GM18499 (cell line): Measurements from ENCODE around the gene MAP3K21.

Experiments used
- ATAC-seq: cut with Tn5 transposase; IDR thresholded peaks from one replicate; pipeline ENCODE4 v1.9.1; 2021; ENCODE audit warnings: moderate number of reproducible peaks; ENCODE audit not compliant: insufficient read depth, unreplicated experiment

The MAP3K21 gene

DNA sequence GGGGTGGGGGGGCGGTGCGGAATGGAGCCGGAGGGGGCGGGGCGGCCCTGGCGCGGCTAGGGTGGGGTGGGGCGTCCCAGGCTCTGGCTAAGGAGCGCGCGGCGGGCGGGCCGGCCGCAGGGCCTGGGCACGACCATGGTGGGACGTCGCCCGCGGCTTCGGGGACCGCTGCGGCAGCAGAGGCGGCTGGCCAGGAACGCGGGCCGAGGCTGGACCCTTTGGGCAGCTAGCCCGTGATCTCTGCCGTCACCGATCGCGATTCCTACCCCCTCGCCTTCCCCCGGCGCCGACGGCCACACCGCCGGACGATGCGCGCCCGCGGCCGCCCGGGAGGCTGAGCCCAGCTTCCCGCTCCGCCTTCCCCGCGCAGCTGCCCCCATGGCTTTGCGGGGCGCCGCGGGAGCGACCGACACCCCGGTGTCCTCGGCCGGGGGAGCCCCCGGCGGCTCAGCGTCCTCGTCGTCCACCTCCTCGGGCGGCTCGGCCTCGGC lies at the start of gene MAP3K21:
Gene MAP3K21 (plus strand): TSS at position 74 of the 491 bp plus-strand sequence. CDS start 305 bp downstream, at position 379.
- no peak for ATAC-seq

DNA sequence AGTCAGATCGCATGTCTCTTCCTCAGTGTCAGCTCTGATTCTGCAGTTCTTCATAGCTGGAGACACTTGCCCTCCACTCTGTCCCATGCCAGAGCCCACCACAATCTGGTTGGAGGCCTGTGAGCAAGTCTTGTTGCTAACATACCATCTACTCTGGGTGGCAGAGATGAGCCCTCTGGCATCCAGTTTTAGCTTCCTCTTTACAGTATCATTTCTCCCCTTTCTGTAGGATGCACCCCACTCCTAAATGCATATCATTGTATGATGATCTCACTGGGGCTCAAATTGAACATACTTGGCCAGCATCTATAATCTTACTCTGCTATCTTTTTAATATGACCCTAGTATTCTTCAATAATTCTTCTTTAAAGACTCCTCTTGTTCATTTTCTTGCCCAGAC lies 48.9 kb upstream of the MAP3K21 start:
- ATAC-seq: no peak

DNA sequence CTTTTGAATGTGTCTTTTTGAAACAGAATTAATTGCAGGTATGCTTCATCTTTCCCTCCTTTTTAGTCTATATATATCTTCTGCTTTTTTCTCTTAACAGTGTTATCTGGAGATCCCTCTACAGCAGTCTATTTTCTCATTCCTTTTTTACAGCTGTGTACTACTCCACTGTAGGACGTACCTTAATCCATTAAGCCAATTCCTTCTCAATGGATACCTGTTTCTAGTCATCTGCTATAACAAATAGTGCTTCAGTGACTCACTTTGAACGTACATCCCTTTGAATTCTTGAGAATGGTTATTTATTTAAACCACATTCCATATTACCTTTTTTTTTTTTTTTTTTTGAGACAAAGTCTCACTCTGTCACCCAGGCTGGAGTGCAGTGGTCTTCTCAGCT lies 47.6 kb upstream of the MAP3K21 start:
- no peak for ATAC-seq

DNA sequence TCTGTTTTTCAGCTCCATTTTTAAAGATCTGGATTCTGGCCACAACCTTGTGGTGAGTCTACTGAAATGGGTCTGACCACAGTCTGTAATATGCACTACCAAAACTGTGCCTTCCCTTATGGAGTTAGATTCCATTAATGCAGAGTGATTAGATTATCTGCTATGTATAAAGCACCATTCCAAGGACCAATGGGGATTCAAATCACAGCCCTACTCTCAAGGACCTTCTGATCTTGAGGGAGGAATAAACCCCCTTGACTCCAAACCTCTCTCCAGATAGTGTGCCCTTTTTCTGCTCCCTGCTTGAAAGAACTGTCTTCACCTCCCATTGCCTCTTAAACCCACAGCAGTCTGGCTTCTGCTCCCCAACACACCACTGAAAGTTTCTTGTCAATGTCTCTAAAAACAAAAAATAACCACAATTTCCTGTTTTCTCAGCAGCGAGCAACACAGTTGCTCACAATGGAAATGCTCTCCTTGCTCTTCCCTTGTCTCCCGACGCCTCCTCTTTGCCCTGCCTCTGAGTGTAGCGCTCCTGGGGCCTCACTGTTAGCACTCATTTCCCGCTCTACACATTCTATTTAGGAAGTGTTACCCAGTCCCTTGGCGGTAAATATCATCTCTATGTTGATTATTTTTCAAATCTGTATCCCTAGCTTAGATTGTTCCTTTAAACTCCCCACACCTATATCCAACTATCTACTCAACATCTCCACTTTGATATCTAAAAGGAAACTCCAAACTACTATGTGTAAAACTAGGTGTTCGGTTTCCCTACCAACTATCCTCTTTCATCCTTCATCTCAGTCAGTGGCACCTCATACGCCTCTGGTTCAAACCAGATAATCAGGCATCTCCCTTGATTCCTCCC lies 45.6 kb upstream of the MAP3K21 start:
- ATAC-seq: peak; percentile 72

DNA sequence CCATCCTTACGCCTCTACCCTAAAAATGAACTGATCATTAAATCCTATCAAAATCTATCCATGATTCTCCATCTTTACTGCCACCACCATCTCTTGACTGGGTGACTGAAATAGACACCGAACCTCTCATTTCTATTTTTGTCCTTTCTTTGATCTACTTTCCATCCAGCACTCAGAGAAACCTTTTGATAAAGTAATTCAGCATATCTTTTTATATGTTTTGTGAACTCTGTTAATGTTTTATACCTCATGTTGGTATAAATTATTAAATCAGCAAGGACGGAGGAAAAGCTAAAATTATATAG lies 45.0 kb upstream of the MAP3K21 start:
- no peak for ATAC-seq

DNA sequence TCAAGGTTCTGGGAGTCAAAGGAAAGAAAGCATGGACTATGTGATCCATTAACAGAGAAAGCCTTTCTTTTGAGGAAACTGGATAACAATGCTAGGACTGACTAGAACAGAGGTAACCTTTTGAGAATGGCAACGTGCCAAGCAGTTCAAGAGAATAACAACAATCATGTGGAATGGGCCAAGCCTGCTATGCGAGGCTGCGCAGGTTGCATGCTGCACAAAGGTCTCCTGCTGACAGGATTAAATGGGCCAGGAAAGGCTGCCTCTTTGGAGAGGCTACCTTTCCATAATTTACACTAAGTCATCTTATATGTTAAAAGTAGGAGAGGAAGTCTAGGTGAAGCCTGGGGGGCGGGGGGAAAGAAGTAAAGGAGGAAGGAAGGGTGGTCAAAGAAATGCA lies 37.8 kb upstream of the MAP3K21 start:
- no peak for ATAC-seq

DNA sequence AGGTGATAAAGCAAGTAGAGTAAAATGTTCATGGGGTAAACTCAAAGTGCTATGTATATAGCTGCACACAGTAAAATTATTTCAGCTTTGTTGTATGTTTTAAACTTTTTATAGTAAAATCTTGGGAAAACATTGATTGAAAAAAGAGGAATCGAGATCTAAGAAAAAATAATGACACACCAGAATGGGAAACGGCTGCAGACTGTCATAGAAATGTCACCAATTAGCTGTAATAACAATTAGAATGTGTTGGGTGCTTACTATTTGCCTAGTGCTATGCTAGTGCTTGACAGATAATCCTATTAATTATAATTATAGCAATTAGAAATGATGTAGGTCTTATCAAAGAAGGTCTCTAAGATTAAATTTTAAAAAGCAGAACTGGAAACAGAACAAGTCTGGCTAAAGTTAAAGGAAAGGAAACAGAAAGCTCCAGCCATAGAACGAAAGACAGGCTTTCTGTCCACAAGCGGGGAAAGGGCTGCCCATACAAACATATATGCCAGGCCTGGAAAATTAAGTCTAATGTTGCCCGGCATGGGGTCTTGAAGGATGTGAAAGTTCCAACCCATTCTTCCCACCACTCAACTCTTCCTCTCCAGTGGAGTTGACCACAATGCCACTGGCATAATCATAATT lies 37.0 kb upstream of the MAP3K21 start:
- ATAC-seq: no peak

DNA sequence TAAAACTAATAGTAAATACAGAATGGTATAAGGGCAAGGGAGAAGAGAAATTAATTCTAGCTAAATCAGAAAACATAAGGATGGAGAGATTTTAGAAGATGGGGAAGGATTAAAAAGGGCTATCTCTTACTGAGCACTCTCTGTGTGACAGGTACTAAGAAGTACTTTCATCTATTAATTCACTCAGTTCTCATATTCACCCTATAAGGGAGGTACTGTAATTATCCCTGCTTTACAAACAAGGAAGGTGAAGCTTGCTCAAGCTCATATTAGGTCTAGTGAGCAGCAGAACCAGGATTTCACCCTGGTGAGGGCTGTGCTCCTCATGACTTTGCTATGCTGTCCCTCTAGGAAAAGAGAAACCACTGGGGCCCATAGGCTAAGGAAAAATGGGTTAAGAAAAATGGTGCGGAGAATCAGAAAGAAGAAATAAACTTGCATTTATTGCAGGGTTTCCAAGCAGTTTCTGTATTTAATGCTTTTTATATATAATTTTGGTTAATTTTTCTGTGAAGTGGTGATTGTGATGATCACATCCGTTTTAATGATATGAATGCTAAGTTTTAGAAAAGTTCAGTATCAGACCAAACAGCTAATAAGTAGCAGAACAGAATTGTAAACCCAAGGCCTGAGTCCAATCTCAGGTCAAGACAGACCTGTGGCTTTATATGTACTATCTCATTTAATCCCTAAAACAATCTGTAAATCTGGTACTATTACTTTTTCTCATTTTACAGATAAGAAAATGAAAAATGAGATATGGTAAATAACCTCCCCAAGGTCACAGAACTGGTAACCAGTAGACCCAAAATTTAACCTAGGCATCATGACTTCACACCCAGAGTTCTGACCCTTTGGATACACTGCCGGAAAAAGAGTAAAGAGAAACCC lies 33.7 kb upstream of the MAP3K21 start:
- ATAC-seq: no peak

DNA sequence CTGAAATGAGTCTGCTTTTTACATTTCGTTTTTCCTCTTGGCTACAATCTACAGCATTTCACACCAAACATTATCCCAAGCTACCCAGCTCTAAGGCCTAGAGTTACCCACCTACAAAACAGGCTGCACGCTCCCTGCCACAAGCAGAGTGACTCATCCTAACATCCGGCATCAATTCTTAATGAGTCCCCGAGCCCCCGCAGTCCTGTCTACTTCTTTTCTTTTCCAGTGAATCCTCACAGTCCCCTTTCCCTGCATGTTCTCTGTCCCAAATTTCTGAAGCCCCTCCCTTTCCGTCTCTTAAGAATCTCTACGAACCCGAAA lies 32.6 kb upstream of the MAP3K21 start:
- ATAC-seq: peak; percentile 41

DNA sequence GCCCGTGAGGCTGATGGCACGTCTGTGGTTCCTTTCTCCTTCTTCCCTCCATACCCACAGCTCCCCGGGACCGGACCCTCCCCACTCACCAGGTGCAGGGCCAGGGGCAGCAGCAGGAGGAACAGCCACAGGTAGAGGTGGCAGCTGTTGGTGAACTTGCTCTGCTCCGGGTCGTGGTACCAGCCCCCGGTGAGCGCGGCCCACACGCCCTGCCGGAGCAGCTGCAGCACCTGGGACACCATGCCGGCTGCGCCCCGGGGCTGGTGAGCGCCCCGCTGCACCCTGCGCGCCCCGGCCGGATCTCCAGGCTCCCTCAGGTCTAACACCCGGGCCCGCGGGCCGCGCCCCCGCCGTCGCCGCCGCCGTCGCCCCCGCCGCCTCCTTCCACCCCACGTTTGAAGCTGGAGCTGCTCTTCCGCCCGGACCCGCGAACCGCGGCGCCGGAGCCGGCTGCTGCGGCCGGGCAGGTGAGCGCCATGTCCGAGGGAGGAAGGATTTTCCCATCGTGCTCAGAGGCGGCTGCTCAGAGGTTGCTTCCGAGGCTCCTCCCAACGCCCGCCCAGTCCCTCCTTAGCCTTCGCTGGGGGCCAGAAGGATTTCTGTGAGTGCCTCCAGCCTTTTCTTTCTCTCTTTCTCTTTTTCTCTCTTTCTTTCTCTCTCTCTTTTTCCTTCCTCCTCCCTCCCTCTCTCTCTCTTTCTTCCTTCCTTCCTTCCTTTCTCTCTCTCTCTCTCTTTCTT lies 32.1 kb upstream of the MAP3K21 start, which contains the start of gene PCNX2:
Gene PCNX2 (minus strand): TSS at position 489 of the 738 bp plus-strand sequence. CDS start 247 bp downstream, at position 242.
- ATAC-seq: peak; percentile 71

DNA sequence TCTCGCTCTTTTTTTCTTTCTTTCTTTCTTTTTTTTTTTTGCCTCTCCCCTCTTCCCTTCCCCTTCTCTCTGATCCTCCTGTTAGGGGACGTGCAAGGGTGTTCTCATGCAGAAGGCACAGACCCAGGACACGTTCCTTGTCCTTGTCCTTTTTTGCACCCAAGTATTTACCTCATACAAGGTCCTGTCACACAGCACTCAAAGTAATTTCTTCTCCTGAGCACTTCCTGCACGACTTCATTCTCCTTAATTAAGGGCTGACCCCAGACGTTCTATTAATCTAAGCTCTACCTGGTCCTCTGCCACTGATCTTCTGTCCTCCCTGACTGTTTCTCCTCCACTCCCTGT lies 31.6 kb upstream of the MAP3K21 start:
- ATAC-seq: no peak

DNA sequence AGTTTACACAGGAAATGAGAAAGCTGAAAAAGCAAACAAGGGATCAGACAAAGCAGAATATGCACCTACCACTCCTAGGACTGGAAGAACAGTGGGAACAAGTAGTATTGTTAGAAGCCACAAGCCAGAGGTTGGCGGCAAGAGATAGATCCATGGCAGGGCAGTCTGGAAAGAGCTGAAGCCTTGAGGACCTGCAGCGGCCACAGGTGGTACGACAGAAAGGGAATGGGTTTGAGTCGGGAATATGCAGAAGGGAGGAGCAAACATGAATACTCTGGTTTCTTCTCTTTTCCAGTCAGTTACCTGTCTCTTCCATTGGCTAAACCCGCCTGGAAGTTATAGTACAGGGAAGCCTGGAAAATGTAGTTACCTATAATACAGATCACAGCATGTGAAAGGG lies 28.1 kb upstream of the MAP3K21 start:
- no peak for ATAC-seq

DNA sequence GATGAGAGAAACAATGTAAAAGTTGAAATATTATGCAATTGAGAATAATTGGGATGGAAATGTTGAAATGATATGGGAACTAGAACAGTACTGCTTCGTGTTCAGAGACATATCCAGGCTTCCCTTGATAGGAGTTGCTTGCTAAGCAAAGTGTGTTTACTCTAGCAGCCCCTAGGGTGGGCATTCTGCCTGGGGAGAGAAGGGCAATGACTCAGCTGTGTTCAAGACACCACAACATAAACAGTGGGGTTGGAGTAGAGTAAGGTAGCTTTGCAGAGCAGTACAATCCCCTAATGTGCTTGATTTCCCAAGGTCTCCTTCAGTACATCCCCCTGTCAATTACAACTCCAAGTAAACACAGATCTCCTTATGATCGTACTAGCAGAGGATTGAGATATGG lies 27.2 kb upstream of the MAP3K21 start:
- no peak for ATAC-seq

DNA sequence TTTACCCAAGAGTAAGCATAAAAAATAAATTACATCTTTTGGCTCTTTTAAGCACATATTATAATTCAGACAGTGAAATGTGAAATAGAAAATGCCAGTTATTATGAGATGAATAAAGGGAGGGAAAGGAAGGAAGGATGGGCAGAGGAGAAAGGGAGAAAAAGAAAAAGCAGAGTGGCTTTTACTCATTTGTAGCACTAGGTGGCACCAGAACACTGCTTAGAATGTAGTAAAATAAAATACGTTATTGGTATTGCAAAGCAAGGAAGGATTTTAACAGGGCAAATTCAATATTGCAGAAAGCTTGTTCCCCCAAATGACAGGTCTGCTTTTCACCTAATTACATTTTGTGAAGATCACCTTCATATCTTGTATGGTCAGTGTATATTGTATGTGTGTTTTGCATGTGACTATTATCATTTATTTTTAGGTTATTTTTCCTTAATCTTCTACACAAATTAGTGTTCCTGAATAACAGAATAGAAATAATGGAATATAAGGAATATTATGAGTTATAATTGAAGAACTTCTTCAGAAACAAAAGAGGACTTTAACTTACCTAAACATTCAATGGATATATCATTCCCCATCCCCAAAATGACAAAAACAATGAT lies 22.9 kb upstream of the MAP3K21 start:
- ATAC-seq: no peak

DNA sequence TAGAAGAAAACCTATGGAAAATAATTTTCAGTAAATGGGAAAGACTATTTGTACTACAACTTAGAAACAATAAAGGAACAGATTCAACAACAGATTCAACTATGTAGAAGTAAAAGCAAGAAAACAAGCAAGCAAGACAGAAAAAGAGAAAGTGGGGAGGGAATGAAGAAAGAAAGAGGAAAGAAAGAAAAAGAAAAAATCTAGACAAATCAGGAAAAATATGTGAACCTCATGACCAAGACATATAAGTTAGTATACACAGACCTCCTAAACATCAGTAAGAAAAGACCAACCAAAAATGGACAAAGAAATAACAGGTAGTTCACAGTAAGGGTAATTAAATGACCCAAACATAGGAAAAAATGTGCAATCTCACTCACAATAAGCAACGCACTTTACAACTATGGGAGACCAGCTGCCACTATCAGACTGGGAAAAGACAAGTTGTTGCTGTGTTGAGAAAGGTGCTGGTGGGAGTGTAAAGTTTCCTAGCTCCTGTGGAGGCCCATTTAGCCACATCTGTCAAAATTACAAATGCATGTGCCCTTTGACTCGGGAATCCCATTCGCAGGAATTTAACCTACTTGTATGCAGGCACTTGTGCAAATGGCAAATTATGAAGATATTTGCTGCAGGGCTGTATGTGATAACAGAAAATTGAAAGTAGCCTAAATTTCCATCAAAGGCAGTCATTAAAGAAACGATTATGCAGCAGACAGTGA lies 13.9 kb upstream of the MAP3K21 start:
- ATAC-seq: no peak

DNA sequence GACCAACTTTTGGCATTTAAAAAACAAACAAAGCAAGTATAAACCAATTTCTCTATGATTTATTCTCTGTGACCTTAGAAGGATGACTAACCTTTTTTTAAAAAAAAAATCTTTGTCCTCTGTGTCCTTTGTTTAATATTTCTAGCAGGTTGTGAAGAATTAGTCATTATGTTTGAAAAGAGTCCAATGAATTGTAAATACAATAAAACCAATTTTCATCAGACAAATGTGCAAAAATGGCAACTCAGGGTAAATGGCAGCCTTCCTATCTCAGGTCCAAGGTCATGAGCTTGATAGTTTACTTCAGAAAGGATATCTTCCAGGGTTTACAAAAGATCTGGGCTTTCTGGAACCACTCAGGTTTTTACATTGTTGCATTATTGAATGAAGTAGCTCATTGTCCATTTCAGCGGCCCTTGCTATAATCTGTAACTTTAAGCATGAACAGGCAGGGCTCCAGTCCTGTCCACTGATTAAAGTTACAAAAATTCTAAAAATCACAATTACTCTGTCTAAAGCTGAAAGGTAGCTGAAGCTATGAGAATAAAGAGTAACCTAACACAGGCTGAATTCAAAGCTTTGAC lies 11.7 kb upstream of the MAP3K21 start:
- ATAC-seq: no peak

DNA sequence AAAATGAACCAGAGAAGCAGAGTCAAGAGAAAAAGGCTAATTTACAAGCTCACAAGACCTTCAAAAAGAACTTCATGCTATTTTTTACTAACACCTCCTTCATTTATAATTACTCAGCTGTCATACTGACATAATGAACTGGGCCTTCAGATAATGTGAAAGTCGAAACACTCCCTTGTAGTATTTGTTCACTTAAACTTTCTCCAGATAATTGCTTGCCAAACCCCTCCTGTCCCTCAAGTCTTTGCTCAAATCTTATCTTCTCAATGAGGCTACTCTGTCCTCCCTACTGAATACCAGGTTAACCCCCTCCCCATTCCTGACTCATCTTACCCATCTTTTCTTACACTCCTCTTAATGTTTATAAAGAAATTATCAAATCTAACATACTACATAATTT lies 11.1 kb upstream of the MAP3K21 start:
- ATAC-seq: no peak

DNA sequence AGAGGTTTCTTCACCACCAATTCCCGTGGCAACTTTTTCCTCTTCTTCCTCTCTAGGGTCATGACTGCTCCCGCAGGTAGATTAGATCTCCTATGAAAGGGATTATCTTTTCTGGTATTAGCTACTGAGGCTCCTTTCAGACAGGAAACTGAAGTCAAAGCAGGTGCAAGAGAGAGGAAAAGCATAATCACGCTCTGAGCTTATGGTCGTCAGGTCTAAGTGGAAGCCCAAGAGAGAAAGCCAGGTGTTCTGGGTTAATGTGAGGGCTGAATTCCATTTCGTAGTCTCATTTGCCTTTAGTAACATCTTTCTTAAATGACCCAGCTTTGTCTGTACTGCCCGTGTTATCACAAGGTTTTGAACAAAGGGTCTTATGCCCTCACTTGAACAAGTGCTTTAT lies 8.3 kb upstream of the MAP3K21 start:
- no peak for ATAC-seq

DNA sequence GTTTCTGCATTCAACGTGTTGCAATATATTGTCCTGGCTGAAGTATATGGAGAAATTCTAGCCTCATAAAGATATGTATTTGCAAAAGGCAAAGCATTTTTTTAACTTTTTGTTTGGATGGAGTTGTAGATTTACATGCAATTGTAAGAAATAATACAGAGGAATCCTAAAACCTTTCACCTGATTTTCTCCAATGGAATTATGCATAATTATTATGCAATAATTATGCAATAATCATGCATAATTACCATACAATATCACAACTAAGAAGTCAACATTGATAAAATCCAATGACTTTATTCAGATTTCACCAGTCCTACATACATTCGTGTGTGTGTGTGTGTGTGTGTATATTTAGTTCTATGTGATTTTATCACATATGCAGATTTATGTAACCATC lies 7.5 kb upstream of the MAP3K21 start:
- ATAC-seq: no peak
